Measurements from ENCODE around the gene CARD19.
A peak's percentile ranks its signal among the peaks of the same experiment; 100 is the strongest.

Gene CARD19, protein sequence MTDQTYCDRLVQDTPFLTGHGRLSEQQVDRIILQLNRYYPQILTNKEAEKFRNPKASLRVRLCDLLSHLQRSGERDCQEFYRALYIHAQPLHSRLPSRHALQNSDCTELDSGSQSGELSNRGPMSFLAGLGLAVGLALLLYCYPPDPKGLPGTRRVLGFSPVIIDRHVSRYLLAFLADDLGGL

DNA sequence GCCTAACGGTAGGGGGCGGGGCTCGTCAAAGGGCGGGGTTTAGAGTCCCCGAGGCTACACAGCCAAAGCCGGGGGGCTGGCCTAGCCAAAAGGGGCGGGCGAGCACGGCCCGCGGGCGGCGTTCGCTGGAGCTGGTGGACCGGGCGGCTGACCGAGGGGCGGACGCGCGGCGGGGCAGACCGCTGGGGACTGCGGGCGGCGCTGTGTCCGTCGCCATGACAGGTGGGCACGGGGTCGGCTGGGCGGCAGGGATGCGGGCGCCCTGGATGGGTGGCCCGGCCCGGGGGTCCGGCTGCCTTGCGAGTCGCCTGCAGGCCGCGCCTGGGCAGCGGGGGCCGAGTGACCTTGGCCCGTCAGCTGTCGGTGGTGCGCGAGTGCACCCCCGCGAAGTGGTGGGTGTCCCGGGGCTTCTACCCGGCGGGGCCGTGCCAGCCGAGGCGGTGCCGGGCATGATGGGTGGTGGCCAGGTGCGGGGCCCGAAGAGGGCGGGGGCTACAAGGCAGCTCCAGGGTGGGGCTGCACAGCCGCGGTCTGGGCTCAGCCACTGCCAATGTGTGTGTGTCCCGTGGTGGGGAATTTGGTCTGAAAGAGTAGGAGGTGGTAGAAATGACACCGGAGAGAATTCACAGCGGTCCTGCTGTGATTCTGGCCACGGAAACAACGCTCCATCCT, at the start of gene CARD19:
TSS of gene CARD19 (plus strand) at position 87 of the 672 bp plus-strand sequence. CDS start at position 216, 129 bp downstream.
- DNase-seq (ENCODE audit: low read depth) = no peak
- peak within 1 kb of the TSS; percentile 81 for H3K4me3 ChIP-seq (replicated peaks; ENCODE audit: low read depth, low read length)
- TF ChIP-seq, protein P1, sequence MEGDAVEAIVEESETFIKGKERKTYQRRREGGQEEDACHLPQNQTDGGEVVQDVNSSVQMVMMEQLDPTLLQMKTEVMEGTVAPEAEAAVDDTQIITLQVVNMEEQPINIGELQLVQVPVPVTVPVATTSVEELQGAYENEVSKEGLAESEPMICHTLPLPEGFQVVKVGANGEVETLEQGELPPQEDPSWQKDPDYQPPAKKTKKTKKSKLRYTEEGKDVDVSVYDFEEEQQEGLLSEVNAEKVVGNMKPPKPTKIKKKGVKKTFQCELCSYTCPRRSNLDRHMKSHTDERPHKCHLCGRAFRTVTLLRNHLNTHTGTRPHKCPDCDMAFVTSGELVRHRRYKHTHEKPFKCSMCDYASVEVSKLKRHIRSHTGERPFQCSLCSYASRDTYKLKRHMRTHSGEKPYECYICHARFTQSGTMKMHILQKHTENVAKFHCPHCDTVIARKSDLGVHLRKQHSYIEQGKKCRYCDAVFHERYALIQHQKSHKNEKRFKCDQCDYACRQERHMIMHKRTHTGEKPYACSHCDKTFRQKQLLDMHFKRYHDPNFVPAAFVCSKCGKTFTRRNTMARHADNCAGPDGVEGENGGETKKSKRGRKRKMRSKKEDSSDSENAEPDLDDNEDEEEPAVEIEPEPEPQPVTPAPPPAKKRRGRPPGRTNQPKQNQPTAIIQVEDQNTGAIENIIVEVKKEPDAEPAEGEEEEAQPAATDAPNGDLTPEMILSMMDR (IDR thresholded peaks at IDR 0.05; ENCODE audit: low read length, missing control alignments) = no peak

DNA sequence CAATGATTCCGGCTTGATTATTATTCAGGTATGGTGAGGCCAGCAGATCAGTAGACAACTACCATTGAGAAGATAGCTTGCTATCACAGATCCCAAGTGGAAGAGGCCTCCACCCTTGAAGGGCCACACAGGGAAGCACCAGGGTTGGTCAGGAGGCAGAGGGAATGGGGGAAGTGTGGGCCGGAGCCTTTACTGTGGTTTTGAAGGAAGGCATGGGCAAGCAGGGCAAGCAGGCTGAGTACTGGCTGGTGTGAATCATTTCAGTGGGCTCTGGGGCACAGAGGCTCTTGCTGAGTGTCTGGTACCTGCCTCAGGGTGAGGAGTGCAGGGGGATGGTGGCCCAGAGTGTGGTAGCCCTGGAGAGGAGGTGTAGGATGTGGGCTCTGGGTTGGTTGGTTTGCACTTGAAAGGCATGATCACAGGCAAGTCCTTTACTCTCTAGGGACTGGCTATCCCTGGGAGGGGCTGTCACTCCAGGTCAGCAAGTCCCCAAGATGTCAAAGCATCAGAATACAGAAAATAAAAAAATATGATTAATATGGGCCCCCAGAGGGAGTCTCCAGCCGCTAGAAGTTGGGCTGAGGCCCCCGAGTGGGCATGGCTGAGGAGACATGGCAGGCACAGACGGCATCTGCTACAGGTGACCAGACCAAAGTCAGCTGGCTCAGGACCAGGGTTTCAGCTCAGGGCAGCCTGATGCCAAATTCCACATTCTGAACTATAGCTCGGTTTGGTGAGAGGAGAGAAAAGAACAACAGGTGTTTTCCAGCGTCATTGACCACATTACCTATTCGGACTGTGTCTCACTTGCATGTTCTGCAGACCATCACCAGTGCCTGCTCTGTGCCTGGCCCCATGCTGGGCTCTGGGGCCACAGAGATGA, 47.2 kb upstream of the CARD19 start:
- DNase-seq (ENCODE audit: low read depth) = no peak
- H3K4me3 ChIP-seq (replicated peaks; ENCODE audit: low read depth, low read length) = no peak overlapping the region
- TF ChIP-seq, protein P1 (IDR thresholded peaks at IDR 0.05; ENCODE audit: low read length, missing control alignments) = no peak

DNA sequence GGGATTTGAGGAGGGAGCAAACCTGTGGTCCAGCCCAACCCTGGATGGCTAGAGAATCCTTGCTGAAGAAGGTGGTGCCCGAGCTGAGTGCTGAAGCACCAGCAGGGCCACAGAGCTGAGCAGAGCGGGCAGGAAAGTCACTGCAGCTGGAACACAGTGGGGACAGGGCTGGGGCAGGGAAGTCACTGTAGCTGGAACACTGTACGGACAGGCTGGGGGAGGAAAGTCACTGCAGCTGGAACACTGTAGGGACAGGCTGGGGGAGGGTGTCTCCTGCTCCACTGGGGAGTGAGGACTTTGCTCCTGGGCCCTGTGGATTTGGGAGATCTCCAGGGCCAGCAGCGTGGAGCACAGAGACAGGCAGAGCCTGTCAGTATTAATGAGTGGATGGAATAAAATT, 46.5 kb upstream of the CARD19 start:
- no peak for DNase-seq (ENCODE audit: low read depth)
- no peak overlapping the region for H3K4me3 ChIP-seq (replicated peaks; ENCODE audit: low read depth, low read length)
- TF ChIP-seq, protein P1 (IDR thresholded peaks at IDR 0.05; ENCODE audit: low read length, missing control alignments) = no peak

DNA sequence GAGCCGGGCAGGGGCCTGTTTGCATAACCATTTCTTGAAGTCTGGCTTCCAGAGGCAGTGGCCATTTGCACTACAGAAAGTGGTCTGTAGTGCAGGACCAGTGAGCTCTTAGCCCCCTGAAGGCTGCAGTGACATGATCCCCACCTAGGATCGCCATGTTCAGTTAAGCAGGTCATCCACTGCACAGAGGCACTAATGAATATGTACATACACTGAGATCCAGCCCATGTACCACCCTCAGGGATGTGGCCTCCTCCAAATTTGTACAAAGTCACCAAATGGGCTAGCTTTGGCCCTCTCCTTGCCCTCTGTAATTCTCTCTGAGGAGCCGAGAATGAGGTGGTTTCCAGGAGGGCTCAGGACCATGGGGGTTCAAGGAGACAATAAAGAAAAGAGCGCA, 45.8 kb upstream of the CARD19 start:
- H3K4me3 ChIP-seq (replicated peaks; ENCODE audit: low read depth, low read length) = no peak overlapping the region
- DNase-seq (ENCODE audit: low read depth) = no peak
- TF ChIP-seq, protein P1 (IDR thresholded peaks at IDR 0.05; ENCODE audit: low read length, missing control alignments) = no peak

DNA sequence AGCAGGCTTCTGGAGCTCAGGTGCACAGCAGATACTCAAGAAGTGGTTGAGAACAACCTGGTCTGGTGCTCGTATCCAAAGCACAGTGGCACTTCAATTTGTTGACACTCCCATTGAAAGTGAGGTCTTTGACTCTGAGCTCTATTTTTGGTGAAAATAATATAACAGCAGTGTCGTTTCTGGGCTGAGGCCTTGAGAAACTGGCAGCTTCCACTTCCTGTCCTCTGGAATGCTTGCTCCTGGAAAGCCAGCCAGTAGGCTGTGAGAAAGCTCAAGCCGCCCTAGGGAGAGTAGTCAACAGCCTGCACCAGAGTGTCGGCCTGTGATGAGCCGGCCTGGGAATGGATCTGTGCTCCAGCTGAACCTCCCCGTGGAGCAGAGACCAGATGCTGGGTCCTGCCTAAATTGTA, 44.3 kb upstream of the CARD19 start:
- TF ChIP-seq, protein P1 (IDR thresholded peaks at IDR 0.05; ENCODE audit: low read length, missing control alignments) = no peak
- peak; percentile 67 for DNase-seq (ENCODE audit: low read depth)
- H3K4me3 ChIP-seq (replicated peaks; ENCODE audit: low read depth, low read length) = no peak overlapping the region

DNA sequence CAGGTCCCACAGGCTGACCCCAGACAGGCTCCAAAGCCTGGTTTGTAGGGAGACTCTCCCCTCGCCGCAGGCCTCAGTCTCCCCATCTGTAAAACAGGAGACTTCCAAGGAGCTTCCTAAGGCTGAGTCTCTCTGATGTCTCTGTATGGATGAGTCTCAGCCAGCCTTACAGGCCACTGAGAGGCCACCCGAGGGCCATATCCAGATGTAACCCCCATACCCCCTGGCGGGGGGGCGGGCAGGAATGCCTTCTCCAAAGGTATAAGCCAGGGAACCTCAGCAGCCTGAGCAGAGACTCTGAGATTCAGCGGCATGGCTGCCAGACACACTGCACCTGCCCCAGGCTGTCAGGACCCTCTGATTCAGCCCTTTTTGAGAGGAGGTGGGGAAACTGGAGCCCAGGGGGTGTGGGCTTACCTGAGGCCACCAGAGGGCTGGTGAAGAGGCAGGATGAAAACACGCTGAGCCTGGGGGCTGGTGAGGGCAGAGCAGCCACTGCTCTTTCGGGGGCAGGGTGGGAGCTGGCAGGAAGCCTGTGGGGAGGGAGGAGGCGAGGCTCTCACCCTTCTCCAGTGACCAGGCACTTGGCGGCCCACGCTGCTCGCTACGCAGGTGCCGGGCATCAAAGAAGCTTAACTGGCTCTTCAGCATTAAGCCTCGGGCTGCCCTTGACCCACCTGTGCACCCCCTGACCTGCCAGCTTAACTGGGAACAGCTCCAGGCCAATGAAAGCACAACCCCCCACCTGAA, 43.1 kb upstream of the CARD19 start:
- no peak overlapping the region for H3K4me3 ChIP-seq (replicated peaks; ENCODE audit: low read depth, low read length)
- no peak for DNase-seq (ENCODE audit: low read depth)
- TF ChIP-seq, protein P1 (IDR thresholded peaks at IDR 0.05; ENCODE audit: low read length, missing control alignments) = no peak

All from fibroblast of pulmonary artery (primary cell).